Measurements from ENCODE around the gene SLBP. TPM values are rescaled to one million over a fixed set of nuclear protein-coding genes. Genes with fewer than 3 reads are reported as not detected.
"Not testable (repeated sequence)": the region's sequence is repeated elsewhere in the genome, so short reads cannot be mapped to it uniquely, and the experiment has no call there.

The SLBP gene
- polyA plus RNA-seq, 3 donors, result 39.6 to 63.7 (median 59.1) TPM

- peaks cover 94% of the 10 kb centered on the region for H3K79me2 ChIP-seq (ENCODE audit: insufficient read depth, low read length)
- H2AFZ ChIP-seq (ENCODE audit: insufficient read depth, low read depth, low read length, poor library complexity, severe bottlenecking), result no peak overlapping the region
- no peak for TF ChIP-seq CTCF (IDR thresholded peaks at IDR 0.05)
- no peak overlapping the region for H3K9ac ChIP-seq (ENCODE audit: insufficient read depth, low read length, poor library complexity, severe bottlenecking)
- peaks cover 24 to 69% of the 10 kb centered on the region in 2 donors for H3K36me3 ChIP-seq (replicated peaks in 1 of 2; ENCODE audit: control insufficient read depth in 1 of 2, insufficient read depth in 2 of 2, low read length in 2 of 2)
- Mint-ChIP-seq H3K4me3 (no peak overlapping the region), H3K27me3 (ENCODE audit: low read depth in 3 of 3) (no peaks in the 10 kb centered on the region), H3K36me3 (peaks cover 43 to 67% of the 10 kb centered on the region in 2 donors), H3K4me1 (peaks cover 26% of the 10 kb centered on the region), H3K27ac (peak overlapping the region in 3 of 7 donors; percentile 36 to 79 (median 71)), H3K9me3 (no peaks in the 10 kb centered on the region)
- no peaks in the 10 kb centered on the region for H3K9me3 ChIP-seq (replicated peaks in 1 of 2; ENCODE audit: control insufficient read depth in 1 of 2, insufficient read depth in 1 of 2, low read length in 2 of 2)
- H3K27ac ChIP-seq (ENCODE audit: low read depth in 1 of 2, low read length in 2 of 2), result peak overlapping the region in 1 of 2 donors; percentile 8
- H3K4me3 ChIP-seq (replicated peaks in 1 of 3; ENCODE audit: low read depth in 2 of 3, low read length in 3 of 3), result no peak overlapping the region
- WGBS (ENCODE audit: insufficient coverage), result no CpG with 5 or more reads among the region's 1 CpG
- H3K4me2 ChIP-seq (replicated peaks; ENCODE audit: extremely low read depth, low read length, poor library complexity, severe bottlenecking), result no peak overlapping the region
- no peak for DNase-seq
- intact Hi-C loops (cut with micrococcal nuclease), result no loop called here
- H4K20me1 ChIP-seq (ENCODE audit: insufficient read depth, low read length), result peaks cover 28% of the 10 kb centered on the region
- peaks cover 14 to 27% of the 10 kb centered on the region in 2 donors for H3K4me1 ChIP-seq (ENCODE audit: control insufficient read depth in 1 of 2, insufficient read depth in 2 of 2, low read length in 2 of 2)
- H3K27me3 ChIP-seq (ENCODE audit: control insufficient read depth in 2 of 2, insufficient read depth in 2 of 2, low read length in 2 of 2), result no peaks in the 10 kb centered on the region
Measured at GRCh38 chr4:1703867-1704266, 8.3 kb downstream of the SLBP start.

- H3K27me3 Mint-ChIP-seq (ENCODE audit: low read depth in 3 of 3); H3K27me3 ChIP-seq (ENCODE audit: control insufficient read depth in 2 of 2, insufficient read depth in 2 of 2, low read length in 2 of 2); H3K9ac ChIP-seq (ENCODE audit: insufficient read depth, low read length, poor library complexity, severe bottlenecking); H3K9me3 ChIP-seq (replicated peaks in 1 of 2; ENCODE audit: control insufficient read depth in 1 of 2, insufficient read depth in 1 of 2, low read length in 2 of 2); intact Hi-C loops (cut with micrococcal nuclease); H3K9me3 Mint-ChIP-seq: not testable (repeated sequence)
- peaks cover 22% of the 10 kb centered on the region for H3K4me1 Mint-ChIP-seq
- peaks cover 18% of the 10 kb centered on the region for H4K20me1 ChIP-seq (ENCODE audit: insufficient read depth, low read length)
- peak overlapping the region; percentile 24 for H2AFZ ChIP-seq (ENCODE audit: insufficient read depth, low read depth, low read length, poor library complexity, severe bottlenecking)
- peaks cover 74% of the 10 kb centered on the region for H3K79me2 ChIP-seq (ENCODE audit: insufficient read depth, low read length)
- peak overlapping the region; percentile 71 for H3K4me2 ChIP-seq (replicated peaks; ENCODE audit: extremely low read depth, low read length, poor library complexity, severe bottlenecking)
- H3K4me3 Mint-ChIP-seq, result peak overlapping the region; percentile 25 to 78
- DNase-seq, result peak in 2 of 3 donors; percentile 48 to 57
- peaks cover 14 to 27% of the 10 kb centered on the region in 2 donors for H3K4me1 ChIP-seq (ENCODE audit: control insufficient read depth in 1 of 2, insufficient read depth in 2 of 2, low read length in 2 of 2)
- H3K36me3 ChIP-seq (replicated peaks in 1 of 2; ENCODE audit: control insufficient read depth in 1 of 2, insufficient read depth in 2 of 2, low read length in 2 of 2), result peaks cover 34 to 83% of the 10 kb centered on the region in 2 donors
- H3K27ac ChIP-seq (ENCODE audit: low read depth in 1 of 2, low read length in 2 of 2), result peak overlapping the region; percentile 49 to 66
- WGBS (ENCODE audit: insufficient coverage), result 42% methylated on average over 6 of the region's 8 CpGs
- peak overlapping the region; percentile 28 to 90 (median 79) for H3K27ac Mint-ChIP-seq
- H3K36me3 Mint-ChIP-seq, result peaks cover 55 to 81% of the 10 kb centered on the region in 2 donors
- peak overlapping the region in 2 of 3 experiments; percentile 16 to 58 for H3K4me3 ChIP-seq (replicated peaks in 1 of 3; ENCODE audit: low read depth in 2 of 3, low read length in 3 of 3)
Measured at GRCh38 chr4:1701671-1702070, 10.4 kb downstream of the SLBP start.
